ENCODE data around the gene UBE2QL1.
A peak's percentile ranks its signal among the peaks of the same experiment; 100 is the strongest.

UBE2QL1 gene

GRCh38 chr5:6430418-6431028 is 18.1 kb upstream of the UBE2QL1 start:
- DNase-seq, result no peak

GRCh38 chr5:6431214-6432195 is 17.2 kb upstream of the UBE2QL1 start:
- no peak for DNase-seq

- no peak for DNase-seq
Observed at GRCh38 chr5:6432206-6432605, 16.5 kb upstream of the UBE2QL1 start.

GRCh38 chr5:6434731-6435130 is 13.9 kb upstream of the UBE2QL1 start:
- no peak for DNase-seq

- peak; percentile 21 for DNase-seq
Observed at GRCh38 chr5:6435356-6435755, 13.3 kb upstream of the UBE2QL1 start.

GRCh38 chr5:6436715-6437331 is 11.8 kb upstream of the UBE2QL1 start:
- no peak for DNase-seq

- no peak for DNase-seq
Observed at GRCh38 chr5:6439588-6440550, 8.8 kb upstream of the UBE2QL1 start.

- DNase-seq, result no peak
Observed at GRCh38 chr5:6442333-6442732, 6.3 kb upstream of the UBE2QL1 start.

- no peak for DNase-seq
Observed at GRCh38 chr5:6443326-6443725, 5.3 kb upstream of the UBE2QL1 start.

- no peak for DNase-seq
Observed at GRCh38 chr5:6446042-6446441, 2.6 kb upstream of the UBE2QL1 start.

- DNase-seq, result peak; percentile 25
Observed at GRCh38 chr5:6446626-6447309, 1.9 kb upstream of the UBE2QL1 start.

GRCh38 chr5:6447384-6448140 is 1.1 kb upstream of the UBE2QL1 start:
- no peak for DNase-seq

- DNase-seq, result no peak
Observed at GRCh38 chr5:6448141-6448491, 543 bp upstream of the UBE2QL1 start.

- no peak for DNase-seq
Observed at GRCh38 chr5:6449465-6450158, 953 bp downstream of the UBE2QL1 start.

- DNase-seq, result no peak
Observed at GRCh38 chr5:6450319-6450833, 1.7 kb downstream of the UBE2QL1 start.

GRCh38 chr5:6452622-6453504 is 4.2 kb downstream of the UBE2QL1 start:
- no peak for DNase-seq

- no peak for DNase-seq
Observed at GRCh38 chr5:6453937-6454560, 5.4 kb downstream of the UBE2QL1 start.

GRCh38 chr5:6454628-6455053 is 6.0 kb downstream of the UBE2QL1 start:
- DNase-seq, result no peak
